HG03159 (cell line): ENCODE measurements around the gene TMEM9B.
"Not testable (repeated sequence)": the region's sequence is repeated elsewhere in the genome, so short reads cannot be mapped to it uniquely, and the experiment has no call there.

Experiments used
- ATAC-seq: cut with Tn5 transposase; IDR thresholded peaks from one replicate; pipeline ENCODE4 v1.9.1; 2021; ENCODE audit warnings: mild to moderate bottlenecking, moderate library complexity; ENCODE audit not compliant: unreplicated experiment

TMEM9B gene

GRCh38 chr11:8979365-8979764 lies 15.1 kb upstream of the TMEM9B start:
- ATAC-seq, result not testable (repeated sequence)

- ATAC-seq, result no peak
Measured at GRCh38 chr11:8973121-8973520, 8.9 kb upstream of the TMEM9B start.

GRCh38 chr11:8971924-8972316 lies 7.7 kb upstream of the TMEM9B start:
- ATAC-seq, result no peak

GRCh38 chr11:8971196-8971923 lies 7.1 kb upstream of the TMEM9B start:
- ATAC-seq, result no peak

- no peak for ATAC-seq
Measured at GRCh38 chr11:8967184-8967583, 2.9 kb upstream of the TMEM9B start.

GRCh38 chr11:8963569-8964323 lies 496 bp downstream of the TMEM9B start:
- ATAC-seq, result peak; percentile 75

- no peak for ATAC-seq
Measured at GRCh38 chr11:8962841-8963240, 1.4 kb downstream of the TMEM9B start.

GRCh38 chr11:8961401-8961800 lies 2.8 kb downstream of the TMEM9B start:
- no peak for ATAC-seq

- peak; percentile 47 for ATAC-seq
Measured at GRCh38 chr11:8959546-8960166, 4.6 kb downstream of the TMEM9B start.

- no peak for ATAC-seq
Measured at GRCh38 chr11:8956860-8957259, 7.4 kb downstream of the TMEM9B start.

- ATAC-seq, result no peak
Measured at GRCh38 chr11:8948886-8949285, 15.4 kb downstream of the TMEM9B start.

GRCh38 chr11:8947230-8947943 lies 16.9 kb downstream of the TMEM9B start:
- ATAC-seq, result no peak

GRCh38 chr11:8942518-8943066 lies 21.6 kb downstream of the TMEM9B start, which contains the start of gene ASCL3:
Gene ASCL3 (minus strand): TSS chr11:8943016. CDS start chr11:8938161, 4,855 bp downstream.
- no peak for ATAC-seq

GRCh38 chr11:8941341-8942103 lies 22.7 kb downstream of the TMEM9B start:
- no peak for ATAC-seq

GRCh38 chr11:8937659-8938058 lies 26.6 kb downstream of the TMEM9B start:
- ATAC-seq, result no peak

GRCh38 chr11:8937159-8937558 lies 27.1 kb downstream of the TMEM9B start:
- no peak for ATAC-seq

GRCh38 chr11:8935789-8936188 lies 28.5 kb downstream of the TMEM9B start:
- ATAC-seq, result not testable (repeated sequence)

GRCh38 chr11:8934742-8935488 lies 29.3 kb downstream of the TMEM9B start:
- ATAC-seq, result no peak

- no peak for ATAC-seq
Measured at GRCh38 chr11:8933931-8934330, 30.3 kb downstream of the TMEM9B start.
